Inflammatory macrophage treated with lipopolysaccharide for 1 hour (primary cell): ENCODE measurements around the gene ATP10A.

Experiments used
- DNase-seq, 2 donors: peaks; one replicate each; pipeline ENCODE4 v3.0.0-alpha.2; 2020 to 2022

Gene ATP10A

GRCh38 chr15:25633862-25634261, 229.3 kb downstream of the ATP10A start:
- DNase-seq, result no peak

- no peak for DNase-seq
Measured at GRCh38 chr15:25631971-25632370, 231.2 kb downstream of the ATP10A start.
